Nephron (organoid): ENCODE results near the gene THAP7.

ENCODE experiments used
- H3K27ac Mint-ChIP-seq, 3 experiments: 2 replicates each; pipeline ENCODE4 v1.8.0; 2020; ENCODE audit warnings: mixed read lengths in 3 of 3, mild to moderate bottlenecking in 2 of 3, moderate library complexity in 1 of 3
- H3K27me3 Mint-ChIP-seq: 2 replicates; pipeline ENCODE4 v1.8.0; 2021; ENCODE audit warnings: low read depth, mild to moderate bottlenecking, moderate library complexity, mixed read lengths
- H3K36me3 Mint-ChIP-seq: 2 replicates; pipeline ENCODE4 v1.8.0; 2020; ENCODE audit warnings: low read depth, mixed read lengths
- H3K4me1 Mint-ChIP-seq: 2 replicates; pipeline ENCODE4 v1.8.0; 2020; ENCODE audit warnings: mixed read lengths
- H3K4me3 Mint-ChIP-seq, 3 experiments: 2 replicates each; pipeline ENCODE4 v1.8.0; 2020; ENCODE audit warnings: mild to moderate bottlenecking in 3 of 3, mixed read lengths in 3 of 3, moderate library complexity in 2 of 3
- H3K9me3 Mint-ChIP-seq: 2 replicates; pipeline ENCODE4 v1.8.0; 2020; ENCODE audit warnings: mixed read lengths
- TF ChIP-seq, protein P1 (sequence below), 3 experiments: fragments of 200-600 bp; sonication (generic); IDR thresholded peaks; one replicate each; pipeline ENCODE4 v1.5.0; 2021; ENCODE audit warnings: antibody characterized with exemption in 3 of 3; ENCODE audit not compliant: unreplicated experiment in 3 of 3

Gene THAP7

DNA sequence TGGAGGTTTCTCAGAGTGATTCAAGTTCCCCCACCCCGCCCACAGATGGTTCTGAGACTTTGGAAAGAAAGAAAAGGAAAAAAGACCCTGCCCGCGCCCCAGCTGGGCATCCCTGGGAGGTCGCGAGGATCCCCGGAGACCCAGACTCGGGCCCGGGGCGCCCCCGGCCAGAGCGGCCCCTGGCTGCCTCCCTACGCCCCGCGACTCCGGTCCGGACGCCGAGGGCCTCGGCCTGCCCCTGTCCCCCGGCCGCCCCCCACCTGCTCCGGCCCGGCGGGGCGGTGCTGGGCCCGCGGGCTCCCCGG lies 37.2 kb downstream of the THAP7 start:
- Mint-ChIP-seq H3K4me1 (no peaks in the 10 kb centered on the region), H3K4me3 (peak overlapping the region; percentile 74 to 82 (median 82)), H3K27ac (no peak overlapping the region), H3K36me3 (no peaks in the 10 kb centered on the region), H3K9me3 (no peaks in the 10 kb centered on the region), H3K27me3 (peaks cover 57% of the 10 kb centered on the region)
- TF ChIP-seq, protein P1, sequence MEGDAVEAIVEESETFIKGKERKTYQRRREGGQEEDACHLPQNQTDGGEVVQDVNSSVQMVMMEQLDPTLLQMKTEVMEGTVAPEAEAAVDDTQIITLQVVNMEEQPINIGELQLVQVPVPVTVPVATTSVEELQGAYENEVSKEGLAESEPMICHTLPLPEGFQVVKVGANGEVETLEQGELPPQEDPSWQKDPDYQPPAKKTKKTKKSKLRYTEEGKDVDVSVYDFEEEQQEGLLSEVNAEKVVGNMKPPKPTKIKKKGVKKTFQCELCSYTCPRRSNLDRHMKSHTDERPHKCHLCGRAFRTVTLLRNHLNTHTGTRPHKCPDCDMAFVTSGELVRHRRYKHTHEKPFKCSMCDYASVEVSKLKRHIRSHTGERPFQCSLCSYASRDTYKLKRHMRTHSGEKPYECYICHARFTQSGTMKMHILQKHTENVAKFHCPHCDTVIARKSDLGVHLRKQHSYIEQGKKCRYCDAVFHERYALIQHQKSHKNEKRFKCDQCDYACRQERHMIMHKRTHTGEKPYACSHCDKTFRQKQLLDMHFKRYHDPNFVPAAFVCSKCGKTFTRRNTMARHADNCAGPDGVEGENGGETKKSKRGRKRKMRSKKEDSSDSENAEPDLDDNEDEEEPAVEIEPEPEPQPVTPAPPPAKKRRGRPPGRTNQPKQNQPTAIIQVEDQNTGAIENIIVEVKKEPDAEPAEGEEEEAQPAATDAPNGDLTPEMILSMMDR (IDR thresholded peaks at IDR 0.05; ENCODE audit: unreplicated experiment in 3 of 3) = no peak

DNA sequence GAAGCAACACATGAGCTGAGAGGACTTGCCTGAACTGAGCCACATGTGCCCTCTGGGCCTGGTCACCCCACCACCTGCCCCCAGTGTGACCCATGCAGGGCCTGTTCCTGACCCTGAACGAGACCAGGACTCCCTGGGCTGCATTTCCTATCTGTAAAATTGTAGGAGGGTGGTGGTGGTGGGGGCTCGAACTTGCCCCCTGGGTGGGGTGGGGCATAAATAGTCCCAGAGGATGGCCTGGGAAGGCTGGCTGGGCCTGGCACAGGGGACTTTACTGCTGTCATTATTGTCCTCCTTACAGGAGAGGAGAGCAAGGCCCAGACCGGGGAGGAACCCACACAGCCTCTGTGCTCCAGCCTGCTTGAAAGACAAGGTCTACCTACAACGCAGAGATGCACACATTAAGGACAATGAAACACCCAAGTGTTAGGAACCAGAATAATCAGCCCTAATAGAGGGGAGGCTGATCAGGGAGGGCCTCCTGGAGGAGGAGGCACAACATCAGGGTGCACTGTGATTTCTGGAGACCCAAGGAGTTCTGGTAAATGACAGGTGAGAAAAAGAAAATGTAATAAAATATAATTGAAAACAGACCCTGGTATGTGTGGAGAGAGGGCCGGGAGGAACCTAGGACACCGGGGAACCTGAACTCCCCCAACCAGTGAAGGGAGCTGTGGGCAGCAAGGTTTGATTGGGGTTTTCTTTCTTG lies 37.7 kb downstream of the THAP7 start:
- H3K4me3 Mint-ChIP-seq = peak overlapping the region; percentile 74 to 82 (median 82)
- peaks cover 56% of the 10 kb centered on the region for H3K27me3 Mint-ChIP-seq
- H3K9me3 Mint-ChIP-seq = no peaks in the 10 kb centered on the region
- H3K4me1 Mint-ChIP-seq = no peaks in the 10 kb centered on the region
- H3K27ac Mint-ChIP-seq = no peak overlapping the region
- H3K36me3 Mint-ChIP-seq = no peaks in the 10 kb centered on the region
- TF ChIP-seq, protein P1 (IDR thresholded peaks at IDR 0.05; ENCODE audit: unreplicated experiment in 3 of 3) = no peak

DNA sequence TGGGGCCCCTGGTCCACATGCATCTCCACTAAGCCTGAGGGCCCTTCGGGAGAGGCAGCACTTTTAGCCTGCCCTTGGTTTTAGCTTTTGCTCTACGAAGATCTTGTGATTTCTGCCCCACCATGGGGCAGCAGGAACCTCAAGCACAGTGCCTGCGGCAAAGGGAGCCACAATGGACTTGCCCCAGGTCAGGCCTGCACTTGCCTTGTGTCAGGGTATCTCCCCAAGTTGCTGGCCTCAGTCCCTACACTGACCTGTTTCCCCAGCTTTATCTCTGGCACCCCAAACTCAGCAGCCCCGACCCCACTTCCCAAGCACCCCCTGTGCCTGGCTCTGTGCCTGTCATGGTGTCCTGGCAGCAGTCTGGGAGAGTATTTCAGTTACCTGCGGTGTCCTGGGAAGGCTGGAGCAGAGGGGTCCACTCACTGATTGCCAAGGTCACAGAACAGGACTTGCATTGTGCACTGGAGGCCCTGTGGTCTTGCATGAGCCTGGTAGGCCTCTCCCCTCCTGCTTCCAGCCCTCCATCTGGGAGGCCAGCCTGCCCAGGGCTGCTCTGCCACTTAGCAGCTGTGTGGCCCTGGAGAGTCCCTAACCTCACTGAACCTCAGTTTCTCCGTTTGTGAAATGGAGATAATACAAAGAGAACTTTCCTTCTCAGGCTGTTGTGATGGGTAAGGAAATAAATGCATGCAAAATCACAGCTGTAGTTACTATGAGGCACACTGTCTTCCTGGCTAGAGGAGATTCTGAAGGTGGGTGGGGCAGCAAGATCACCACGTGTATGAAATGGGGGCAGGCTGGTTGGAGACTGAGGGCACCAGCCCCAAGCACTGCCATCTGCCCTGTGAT lies 38.5 kb downstream of the THAP7 start:
- Mint-ChIP-seq H3K4me1 (no peaks in the 10 kb centered on the region), H3K27ac (no peak overlapping the region), H3K9me3 (no peaks in the 10 kb centered on the region), H3K27me3 (peaks cover 60% of the 10 kb centered on the region), H3K36me3 (no peaks in the 10 kb centered on the region), H3K4me3 (peak overlapping the region; percentile 53 to 82 (median 59))
- TF ChIP-seq, protein P1 (IDR thresholded peaks at IDR 0.05; ENCODE audit: unreplicated experiment in 3 of 3) = no peak

DNA sequence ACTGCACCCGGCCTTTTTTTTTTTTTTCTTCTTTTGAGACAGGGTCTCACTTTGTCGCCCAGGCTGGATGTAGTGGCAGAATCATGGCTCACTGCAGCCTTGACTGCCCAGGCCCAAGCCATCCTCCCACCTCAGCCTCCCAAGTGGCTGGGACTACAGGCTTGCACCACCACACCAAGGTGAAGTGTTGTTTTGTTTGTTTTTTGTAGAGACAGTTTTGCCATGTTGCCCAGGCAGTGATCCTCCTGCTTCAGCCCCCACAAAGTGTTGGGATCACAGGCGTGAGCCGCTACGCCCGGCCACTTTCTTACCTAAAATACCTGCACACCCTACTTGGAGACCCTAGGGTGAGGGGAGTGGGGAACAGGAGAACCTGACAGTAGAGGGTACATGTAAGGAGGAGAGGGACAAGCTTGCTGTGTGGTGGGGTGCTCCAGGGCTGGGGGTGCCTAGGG lies 39.4 kb downstream of the THAP7 start:
- peaks cover 64% of the 10 kb centered on the region for H3K27me3 Mint-ChIP-seq

DNA sequence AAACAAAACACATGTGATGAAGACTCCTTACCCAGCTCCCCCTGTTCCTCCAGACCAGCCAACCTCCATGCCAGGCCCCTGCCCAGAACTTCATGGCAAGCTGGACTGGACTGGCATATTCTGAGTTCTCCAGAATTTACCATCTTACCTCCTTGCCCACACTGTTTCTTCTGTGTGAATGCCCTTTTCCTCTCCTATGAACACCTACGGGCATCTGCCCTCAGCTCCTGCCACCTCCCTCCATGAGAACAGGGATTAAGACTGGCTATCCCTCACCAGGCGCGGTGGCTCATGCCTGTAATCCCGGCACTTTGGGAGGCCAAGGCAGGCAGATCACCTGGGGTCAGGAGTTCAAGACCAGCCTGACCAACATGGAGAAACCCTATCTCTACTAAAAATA lies 41.3 kb downstream of the THAP7 start:
- no peaks in the 10 kb centered on the region for H3K4me1 Mint-ChIP-seq
- no peaks in the 10 kb centered on the region for H3K9me3 Mint-ChIP-seq
- peaks cover 63% of the 10 kb centered on the region for H3K27me3 Mint-ChIP-seq
- no peaks in the 10 kb centered on the region for H3K36me3 Mint-ChIP-seq
- peak overlapping the region in 2 of 3 experiments; percentile 39 to 53 for H3K4me3 Mint-ChIP-seq
- no peak overlapping the region for H3K27ac Mint-ChIP-seq
- TF ChIP-seq, protein P1 (IDR thresholded peaks at IDR 0.05; ENCODE audit: unreplicated experiment in 3 of 3) = no peak

More for the DNA sequence above, 39.4 kb downstream of the THAP7 start:
- no peaks in the 10 kb centered on the region for H3K9me3 Mint-ChIP-seq
- no peaks in the 10 kb centered on the region for H3K36me3 Mint-ChIP-seq
- no peak overlapping the region for H3K27ac Mint-ChIP-seq
- H3K4me3 Mint-ChIP-seq = no peak overlapping the region
- H3K4me1 Mint-ChIP-seq = no peaks in the 10 kb centered on the region
- TF ChIP-seq, protein P1 (IDR thresholded peaks at IDR 0.05; ENCODE audit: unreplicated experiment in 3 of 3) = no peak
